PC-9 (cell line): Measurements from ENCODE around the gene USP13. TPM values are rescaled to one million over a fixed set of nuclear protein-coding genes. Genes with fewer than 3 reads are reported as not detected.

ENCODE experiments used
- BruUV-seq: library from RNA; stranded (reverse); fragments of 400-500 nt; replicated peaks from 2 replicates; lab custom pipeline; 2021; lab: Mats Ljungman, UMichigan
- CTCF ChIA-PET: fragments of 300-600 bp; sonication (Branson Sonifier 250); formaldehyde crosslinking; loops from one replicate; lab custom pipeline; 2022; ENCODE audit warnings: antibody characterized with exemption; lab: Charles Lee
- POLR2A ChIA-PET: fragments of 300-600 bp; sonication (Branson Sonifier 250); formaldehyde crosslinking; loops from one replicate; lab custom pipeline; 2022; ENCODE audit warnings: antibody characterized with exemption; ENCODE audit not compliant: unreplicated experiment; lab: Charles Lee
- DNase-seq, 2 experiments: peaks; one replicate each; pipeline versions ENCODE4 v3.0.0 to v3.0.0-alpha.2; 2015 to 2022; ENCODE audit warnings: mixed read lengths in 1 of 2
- H2AFZ ChIP-seq: fragments of 200-600 bp; sonication (generic); 2 replicates; pipeline ENCODE4 v1.8.1; 2017; ENCODE audit warnings: antibody characterized with exemption
- H3F3A ChIP-seq: fragments of 200-600 bp; sonication (generic); 2 replicates; pipeline ENCODE4 v1.8.1; 2017; ENCODE audit warnings: antibody characterized with exemption, mild to moderate bottlenecking, low read depth; ENCODE audit not compliant: insufficient read depth
- H3K27ac ChIP-seq: fragments of 200-600 bp; sonication (generic); 2 replicates; pipeline ENCODE4 v1.6.1; 2016; ENCODE audit warnings: mixed run types
- H3K27me3 ChIP-seq: fragments of 200-600 bp; sonication (generic); 2 replicates; pipeline ENCODE4 v1.6.1; 2016; ENCODE audit warnings: low read depth, mixed run types; ENCODE audit not compliant: insufficient read depth
- H3K36me3 ChIP-seq: fragments of 200-600 bp; sonication (generic); 2 replicates; pipeline ENCODE4 v1.6.1; 2016; ENCODE audit warnings: low read depth, mixed run types
- H3K4me1 ChIP-seq: fragments of 200-600 bp; sonication (generic); replicated peaks from 2 replicates; pipeline ENCODE4 v1.6.1; 2016; ENCODE audit warnings: mixed run types; ENCODE audit not compliant: insufficient read depth
- H3K4me2 ChIP-seq: fragments of 200-600 bp; sonication (generic); 2 replicates; pipeline ENCODE4 v1.6.1; 2017; ENCODE audit warnings: mixed run types
- H3K4me3 ChIP-seq: fragments of 200-600 bp; sonication (generic); 2 replicates; pipeline ENCODE4 v1.6.1; 2016; ENCODE audit warnings: mixed run types
- H3K79me2 ChIP-seq: fragments of 200-600 bp; sonication (generic); 2 replicates; pipeline ENCODE4 v1.6.1; 2017; ENCODE audit warnings: low read depth, mixed run types
- H3K9me2 ChIP-seq: fragments of 200-600 bp; sonication (generic); 2 replicates; pipeline ENCODE4 v1.8.1; 2017; ENCODE audit warnings: mild to moderate bottlenecking; ENCODE audit not compliant: insufficient read depth
- H3K9me3 ChIP-seq: fragments of 200-600 bp; sonication (generic); 2 replicates; pipeline ENCODE4 v1.8.1; 2016; ENCODE audit warnings: low read depth; ENCODE audit not compliant: insufficient read depth
- H4K20me1 ChIP-seq: fragments of 200-600 bp; sonication (generic); 2 replicates; pipeline ENCODE4 v1.8.1; 2017; ENCODE audit not compliant: insufficient read depth
- CTCF ChIP-seq: fragments of 200-600 bp; sonication (generic); conservative IDR thresholded peaks from 2 replicates; pipeline ENCODE4 v1.6.1; 2017; ENCODE audit warnings: mixed run types, antibody characterized with exemption, mild to moderate bottlenecking, moderate library complexity
- EZH2 ChIP-seq: fragments of 200-600 bp; sonication (generic); IDR thresholded peaks from 2 replicates; pipeline ENCODE4 v1.8.0; 2017; ENCODE audit warnings: antibody characterized with exemption, low read depth
- intact Hi-C: fragments of 100-400 bp; cut with micrococcal nuclease; formaldehyde crosslinking; loops from one replicate; pipeline ENCODE4 v1.10.0; 2022; ENCODE audit not compliant: unreplicated experiment
- total RNA-seq: library from RNA; stranded (reverse); gene quantifications from 2 replicates; pipeline ENCODE4 v1.2.3, GENCODE V29; 2021

USP13 gene
- total RNA-seq, 1 experiment from 2014 or later = 24.7 TPM

- H3K27ac ChIP-seq = no peak overlapping the region
- intact Hi-C loops = no loop called here
- no peak overlapping the region for H3K4me2 ChIP-seq
- no peaks in the 10 kb centered on the region for H3K9me2 ChIP-seq
- H3F3A ChIP-seq = no peaks in the 10 kb centered on the region
- POLR2A ChIA-PET = no interaction called here
- peaks cover 26% of the 10 kb centered on the region for H3K79me2 ChIP-seq
- no peak overlapping the region for H3K4me3 ChIP-seq
- H3K36me3 ChIP-seq = peaks cover 17% of the 10 kb centered on the region
- BruUV-seq = no TSS peak
- H2AFZ ChIP-seq = no peak overlapping the region
- no peak for TF ChIP-seq EZH2
- no peak for TF ChIP-seq CTCF
- DNase-seq = no peak
- H3K4me1 ChIP-seq = peaks cover 11% of the 10 kb centered on the region
- no peaks in the 10 kb centered on the region for H3K9me3 ChIP-seq
- H4K20me1 ChIP-seq = no peaks in the 10 kb centered on the region
- CTCF ChIA-PET = interaction anchor here (0.6 kb wide), 1 partner anchor 40 kb away, joined by 3 read pairs; no protein-coding TSS in a partner anchor
- H3K27me3 ChIP-seq = no peaks in the 10 kb centered on the region
These were observed 42.8 kb upstream of the USP13 start for GRCh38 chr3:179610066-179610465.

DNA sequence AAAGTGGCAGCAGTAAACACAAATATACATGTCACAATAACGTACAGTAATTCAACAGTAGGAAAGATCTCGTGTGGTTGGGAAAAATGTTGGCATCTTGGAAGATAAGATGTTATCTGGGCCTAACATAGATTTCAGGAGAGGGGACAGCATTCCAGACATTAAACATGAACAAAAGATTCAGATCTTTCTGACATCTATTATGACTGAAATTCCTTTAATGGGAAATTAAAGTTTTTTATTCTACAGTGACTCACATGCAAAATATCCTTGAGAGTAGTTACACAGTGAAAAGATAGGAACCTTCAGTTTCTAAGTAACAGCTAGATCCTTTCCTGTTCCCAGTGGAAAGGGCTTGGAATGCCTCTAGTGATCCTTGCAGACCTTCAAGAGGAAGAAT, 39.0 kb upstream of the USP13 start:
- no peaks in the 10 kb centered on the region for H3K9me3 ChIP-seq
- TF ChIP-seq CTCF (no peak), EZH2 (no peak)
- H4K20me1 ChIP-seq = no peaks in the 10 kb centered on the region
- POLR2A ChIA-PET = no interaction called here
- no peak for DNase-seq
- H3K27ac ChIP-seq = peak overlapping the region; percentile 13; the same call in 1 of the 2 replicates
- H3K4me3 ChIP-seq = no peak overlapping the region
- CTCF ChIA-PET = no interaction called here
- H3K4me2 ChIP-seq = no peak overlapping the region
- no TSS peak for BruUV-seq
- H3F3A ChIP-seq = no peaks in the 10 kb centered on the region
- H3K36me3 ChIP-seq = peaks cover 19% of the 10 kb centered on the region
- H2AFZ ChIP-seq = no peak overlapping the region
- H3K79me2 ChIP-seq = no peaks in the 10 kb centered on the region; the same call in 1 of the 2 replicates
- no peaks in the 10 kb centered on the region for H3K9me2 ChIP-seq
- no peaks in the 10 kb centered on the region for H3K4me1 ChIP-seq
- intact Hi-C loops = no loop called here
- H3K27me3 ChIP-seq = no peaks in the 10 kb centered on the region

DNA sequence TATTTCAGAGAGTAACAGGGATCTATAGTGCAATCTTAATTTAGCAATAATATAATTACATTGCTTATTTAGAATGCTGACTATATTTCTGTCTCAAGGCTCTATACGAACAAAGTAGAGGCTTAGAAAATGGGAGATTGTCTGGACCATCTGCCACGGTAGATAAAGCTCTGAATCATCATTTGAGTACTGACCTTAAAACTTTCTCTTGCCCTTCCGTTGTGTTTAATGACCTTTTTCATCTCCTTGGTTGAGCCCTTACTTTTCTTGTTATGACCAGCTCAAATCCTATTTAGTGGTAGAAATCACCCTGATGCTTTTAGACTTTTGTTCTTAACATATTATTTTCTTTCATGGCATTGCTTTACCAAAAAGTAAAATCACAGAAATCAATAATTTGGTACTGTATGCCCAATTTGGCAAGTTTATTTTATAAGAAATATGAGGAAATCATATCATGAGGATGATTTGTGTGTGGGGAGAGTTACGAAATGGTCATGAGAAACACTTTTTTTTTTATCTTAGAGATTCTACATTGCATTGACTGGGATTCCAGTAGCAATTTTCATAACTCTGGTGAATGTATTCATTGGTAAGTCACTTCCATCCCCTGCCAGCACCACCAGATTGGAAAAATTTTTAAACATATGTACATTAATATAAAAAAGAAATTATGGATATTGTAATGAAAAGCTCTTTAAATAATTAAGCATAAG, 37.2 kb upstream of the USP13 start:
- H3K4me1 ChIP-seq = no peaks in the 10 kb centered on the region
- no peak overlapping the region for H2AFZ ChIP-seq
- no peak for DNase-seq
- POLR2A ChIA-PET = no interaction called here
- peaks cover 21% of the 10 kb centered on the region for H3K36me3 ChIP-seq
- no peaks in the 10 kb centered on the region for H4K20me1 ChIP-seq
- H3K27me3 ChIP-seq = no peaks in the 10 kb centered on the region
- H3K27ac ChIP-seq = no peak overlapping the region
- no peaks in the 10 kb centered on the region for H3K79me2 ChIP-seq
- H3F3A ChIP-seq = no peaks in the 10 kb centered on the region
- intact Hi-C loops = no loop called here
- no peak for TF ChIP-seq EZH2
- no peak for TF ChIP-seq CTCF
- BruUV-seq = no TSS peak
- H3K9me2 ChIP-seq = no peaks in the 10 kb centered on the region
- no peak overlapping the region for H3K4me2 ChIP-seq
- no peak overlapping the region for H3K4me3 ChIP-seq
- CTCF ChIA-PET = interaction anchor here (0.6 kb wide), 1 partner anchor 399 kb away, joined by 4 read pairs; no protein-coding TSS in a partner anchor
- no peaks in the 10 kb centered on the region for H3K9me3 ChIP-seq
